GM19043 (cell line): Measurements from ENCODE around the gene EGLN2.
"Not testable (repeated sequence)": the region's sequence is repeated elsewhere in the genome, so short reads cannot be mapped to it uniquely, and the experiment has no call there.

Experiments
- ATAC-seq: cut with Tn5 transposase; IDR thresholded peaks from one replicate; pipeline ENCODE4 v1.9.1; 2021; ENCODE audit warnings: low read depth; ENCODE audit not compliant: unreplicated experiment

The EGLN2 gene

GRCh38 chr19:40801426-40802299 is 2.7 kb downstream of the EGLN2 start:
- no peak for ATAC-seq

- ATAC-seq, result no peak
These were observed 3.5 kb downstream of the EGLN2 start for GRCh38 chr19:40802300-40803169.

- ATAC-seq, result no peak
These were observed 4.3 kb downstream of the EGLN2 start for GRCh38 chr19:40803170-40803856.

GRCh38 chr19:40803857-40804782 is 5.1 kb downstream of the EGLN2 start:
- ATAC-seq, result peak; percentile 38

- ATAC-seq, result no peak
These were observed 5.8 kb downstream of the EGLN2 start for GRCh38 chr19:40804783-40805242.

- no peak for ATAC-seq
These were observed 6.4 kb downstream of the EGLN2 start for GRCh38 chr19:40805258-40805868.

GRCh38 chr19:40806423-40807146 is 7.6 kb downstream of the EGLN2 start:
- no peak for ATAC-seq

GRCh38 chr19:40807147-40808020 is 8.4 kb downstream of the EGLN2 start:
- no peak for ATAC-seq

- no peak for ATAC-seq
These were observed 9.0 kb downstream of the EGLN2 start for GRCh38 chr19:40808021-40808325.

- no peak for ATAC-seq
These were observed 9.5 kb downstream of the EGLN2 start for GRCh38 chr19:40808497-40808896.

GRCh38 chr19:40809358-40810086 is 10.5 kb downstream of the EGLN2 start:
- no peak for ATAC-seq

- ATAC-seq, result no peak
These were observed 11.2 kb downstream of the EGLN2 start for GRCh38 chr19:40810160-40810559.

- ATAC-seq, result peak; percentile 68
These were observed 11.8 kb downstream of the EGLN2 start for GRCh38 chr19:40810649-40811408.

GRCh38 chr19:40811478-40812341 is 12.7 kb downstream of the EGLN2 start:
- no peak for ATAC-seq

GRCh38 chr19:40812571-40812970 is 13.6 kb downstream of the EGLN2 start:
- ATAC-seq, result not testable (repeated sequence)

GRCh38 chr19:40813182-40813581 is 14.2 kb downstream of the EGLN2 start:
- no peak for ATAC-seq
